Ovary (tissue), 9 donors: ENCODE results near the gene S100A16. TPM values are rescaled to one million over a fixed set of nuclear protein-coding genes. Genes with fewer than 3 reads are reported as not detected.
A peak's percentile ranks its signal among the peaks of the same experiment; 100 is the strongest.

ENCODE experiments used
- DNase-seq, 5 donors: peaks; one replicate each; pipeline ENCODE4 v3.0.0-alpha.2; 2019 to 2020
- H3K27ac ChIP-seq, 2 donors: fragments of 200-600 bp; one replicate each; pipeline versions ENCODE4 v1.5.1 to v1.8.0; 2019 to 2022
- H3K27me3 ChIP-seq: fragments of 200-600 bp; one replicate; pipeline ENCODE4 v1.8.0; 2022
- H3K36me3 ChIP-seq: fragments of 200-600 bp; sonication (generic); one replicate; pipeline ENCODE4 v1.5.1; 2019
- H3K4me1 ChIP-seq: one replicate; pipeline ENCODE4 v1.8.1; 2013; ENCODE audit warnings: mild to moderate bottlenecking, moderate library complexity; ENCODE audit not compliant: insufficient read depth
- H3K4me3 ChIP-seq: fragments of 200-600 bp; sonication (generic); one replicate; pipeline ENCODE4 v1.5.1; 2017
- H3K9me3 ChIP-seq, 2 donors: fragments of 200-600 bp in 1 of 2; sonication (generic) in 1 of 2; one replicate each; pipeline versions ENCODE4 v1.5.1 to v1.8.1; 2013 to 2019; ENCODE audit warnings: mild to moderate bottlenecking in 1 of 2, moderate library complexity in 1 of 2
- EP300 ChIP-seq: sonication (generic); formaldehyde crosslinking; IDR thresholded peaks from one replicate; pipeline ENCODE4 v1.6.1; 2017; ENCODE audit warnings: antibody characterized with exemption
- POLR2A ChIP-seq: fragments of 450-650 bp; IDR thresholded peaks from one replicate; pipeline ENCODE4 v1.6.1; 2017; ENCODE audit warnings: antibody characterized with exemption, mild to moderate bottlenecking, moderate library complexity
- WGBS, 3 donors: extraction: QIAGEN DNeasy Blood & Tissue Kit in 1 of 3; methylation state at CpG; one replicate each; pipeline versions ENCODE4 v1.1.5 to v1.1.7; 2013 to 2017; 5-methylcytosine and 5-hydroxymethylcytosine counted together
- intact Hi-C, 4 donors: fragments of 100-400 bp; cut with DNase I; formaldehyde crosslinking; loops; one replicate each; pipeline versions ENCODE4 v1.11.0 to v1.15.1; 2022 to 2023
- polyA plus RNA-seq, 2 donors: library from polyadenylated mRNA; stranded (reverse); fragments of 200-250 nt in 1 of 2; fragments of 350-450 nt in 1 of 2; fragmentation: Illumina TruSeq in 1 of 2; extraction: RNeasy Lipid Tissue Mini Kit (QIAGEN cat#74804) in 1 of 2; gene quantifications; one replicate each; pipeline ENCODE4 v1.2.3, GENCODE V29; 2013 to 2014
- total RNA-seq, 7 donors: library from RNA; depleted of rRNA in 2 of 7; stranded (reverse); fragments of >200 nt in 2 of 7; fragmentation: NEBNext Ultra II Directional in 3 of 7; extraction: Animal tissue kit (Norgen Biotek cat#: 25700) in 3 of 7; gene quantifications; one replicate each; pipeline versions ENCODE4 v1.1.0 to v1.2.4, GENCODE V29; 2016 to 2023
- TF ChIP-seq, protein P1 (sequence below), 3 donors: fragments of 450-650 bp in 2 of 3; fragments of 200-600 bp in 1 of 3; IDR thresholded peaks; one replicate each; pipeline versions ENCODE4 v1.5.1 to v1.8.0; 2016 to 2022; ENCODE audit warnings: antibody characterized with exemption in 3 of 3, mild to moderate bottlenecking in 1 of 3
- donor health status: DM: no; HTN: no; CAD: no; lungs with moderate emphysema.
- donor health status: DM: no; HTN: no; CAD: no.
- donor health status: Bipolar disorder and iron deficiency.
- donor health status: DM: yes; HTN: yes; CAD: no.
- donor health status: DM: no; HTN: no; CAD: no.
- donor health status: DM: yes; HTN: yes; CAD: no.

S100A16 gene
- total and polyA plus RNA-seq, 9 donors, result 40.7 to 200 (median 81.0) TPM

DNA sequence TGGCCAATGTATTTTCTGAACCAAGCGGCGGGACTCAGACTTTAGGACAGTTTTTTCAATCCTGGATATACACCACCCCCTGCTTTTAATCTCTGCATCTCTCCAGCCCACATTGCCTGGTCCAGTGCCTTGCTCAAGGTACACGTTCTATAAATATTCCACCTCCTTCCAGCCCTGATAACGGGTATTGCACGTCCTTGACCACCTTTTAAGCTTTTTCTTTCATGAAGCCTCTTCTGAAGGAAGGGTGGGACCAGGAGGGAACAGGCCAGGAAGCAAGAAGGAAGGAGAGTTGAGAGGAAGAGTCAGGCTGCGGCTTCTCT lies 3.4 kb downstream of the S100A16 start:
- no peak for DNase-seq
- no peaks in the 10 kb centered on the region for H3K27me3 ChIP-seq
- TF ChIP-seq EP300, result no peak
- TF ChIP-seq POLR2A, result no peak
- TF ChIP-seq, protein P1, sequence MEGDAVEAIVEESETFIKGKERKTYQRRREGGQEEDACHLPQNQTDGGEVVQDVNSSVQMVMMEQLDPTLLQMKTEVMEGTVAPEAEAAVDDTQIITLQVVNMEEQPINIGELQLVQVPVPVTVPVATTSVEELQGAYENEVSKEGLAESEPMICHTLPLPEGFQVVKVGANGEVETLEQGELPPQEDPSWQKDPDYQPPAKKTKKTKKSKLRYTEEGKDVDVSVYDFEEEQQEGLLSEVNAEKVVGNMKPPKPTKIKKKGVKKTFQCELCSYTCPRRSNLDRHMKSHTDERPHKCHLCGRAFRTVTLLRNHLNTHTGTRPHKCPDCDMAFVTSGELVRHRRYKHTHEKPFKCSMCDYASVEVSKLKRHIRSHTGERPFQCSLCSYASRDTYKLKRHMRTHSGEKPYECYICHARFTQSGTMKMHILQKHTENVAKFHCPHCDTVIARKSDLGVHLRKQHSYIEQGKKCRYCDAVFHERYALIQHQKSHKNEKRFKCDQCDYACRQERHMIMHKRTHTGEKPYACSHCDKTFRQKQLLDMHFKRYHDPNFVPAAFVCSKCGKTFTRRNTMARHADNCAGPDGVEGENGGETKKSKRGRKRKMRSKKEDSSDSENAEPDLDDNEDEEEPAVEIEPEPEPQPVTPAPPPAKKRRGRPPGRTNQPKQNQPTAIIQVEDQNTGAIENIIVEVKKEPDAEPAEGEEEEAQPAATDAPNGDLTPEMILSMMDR (IDR thresholded peaks at IDR 0.05), result no peak
- no peak overlapping the region for H3K4me3 ChIP-seq
- intact Hi-C loops, result no loop called here
- WGBS, 3 donors, result 41 to 50% (median 46%) methylated on average over 6 of the region's 6 CpGs
- H3K27ac ChIP-seq, result peak overlapping the region; percentile 39 to 72
- H3K36me3 ChIP-seq, result no peaks in the 10 kb centered on the region
- peaks cover 27% of the 10 kb centered on the region for H3K4me1 ChIP-seq
- no peaks in the 10 kb centered on the region for H3K9me3 ChIP-seq

GRCh38 chr1:153608742-153609584 lies 4.0 kb downstream of the S100A16 start:
- Histone ChIP-seq H3K27me3 (no peaks in the 10 kb centered on the region), H3K27ac (peak overlapping the region; percentile 39 to 72), H3K36me3 (no peaks in the 10 kb centered on the region), H3K4me3 (peak overlapping the region; percentile 24), H3K9me3 (no peaks in the 10 kb centered on the region), H3K4me1 (peaks cover 27% of the 10 kb centered on the region)
- DNase-seq, result peak; percentile 74 to 80 (median 77)
- TF ChIP-seq, protein P1 (IDR thresholded peaks at IDR 0.05), result no peak
- TF ChIP-seq EP300 (no peak), POLR2A (no peak)
- intact Hi-C loops, result no loop called here
- 29 to 42% (median 30%) methylated on average over 17 to 19 of the region's 19 CpGs for WGBS, 3 donors

DNA sequence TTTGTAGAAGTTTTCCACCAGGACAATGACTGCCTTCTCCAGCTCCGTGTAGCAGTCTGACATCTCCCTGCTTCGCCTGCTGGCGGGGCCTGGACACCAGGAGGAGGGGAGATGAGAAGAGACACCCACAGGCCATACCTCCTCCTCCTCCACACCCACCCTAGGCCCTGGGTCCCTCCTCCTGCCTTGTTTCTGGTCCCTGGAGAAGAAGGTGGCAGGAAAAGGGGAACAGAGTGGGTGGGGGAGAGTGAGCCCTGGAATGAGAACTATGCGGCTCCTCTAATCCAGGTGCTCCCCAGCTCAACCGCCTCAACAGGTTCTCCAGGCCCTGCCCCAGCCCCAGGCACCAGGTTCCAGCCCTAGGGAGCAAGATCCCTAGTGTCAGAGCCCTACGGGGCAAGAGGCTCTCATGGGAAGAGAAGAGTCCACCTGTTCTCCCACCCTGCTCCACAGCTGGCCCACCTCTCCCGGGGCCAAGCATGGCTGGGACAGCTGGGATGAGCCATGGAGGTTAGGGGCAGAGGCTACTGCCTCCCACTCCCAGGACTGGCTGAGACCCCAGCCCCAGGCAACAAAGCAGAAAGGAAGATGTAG lies 4.8 kb downstream of the S100A16 start:
- Histone ChIP-seq H3K9me3 (no peaks in the 10 kb centered on the region), H3K4me3 (peak overlapping the region; percentile 24), H3K27ac (peak overlapping the region; percentile 39 to 72), H3K36me3 (no peaks in the 10 kb centered on the region), H3K4me1 (peaks cover 30% of the 10 kb centered on the region), H3K27me3 (no peaks in the 10 kb centered on the region)
- intact Hi-C loops, result no loop called here
- 70 to 75% (median 73%) methylated on average over 7 of the region's 7 CpGs for WGBS, 3 donors
- TF ChIP-seq EP300 (no peak), POLR2A (no peak)
- TF ChIP-seq, protein P1 (IDR thresholded peaks at IDR 0.05), result no peak
- no peak for DNase-seq

DNA sequence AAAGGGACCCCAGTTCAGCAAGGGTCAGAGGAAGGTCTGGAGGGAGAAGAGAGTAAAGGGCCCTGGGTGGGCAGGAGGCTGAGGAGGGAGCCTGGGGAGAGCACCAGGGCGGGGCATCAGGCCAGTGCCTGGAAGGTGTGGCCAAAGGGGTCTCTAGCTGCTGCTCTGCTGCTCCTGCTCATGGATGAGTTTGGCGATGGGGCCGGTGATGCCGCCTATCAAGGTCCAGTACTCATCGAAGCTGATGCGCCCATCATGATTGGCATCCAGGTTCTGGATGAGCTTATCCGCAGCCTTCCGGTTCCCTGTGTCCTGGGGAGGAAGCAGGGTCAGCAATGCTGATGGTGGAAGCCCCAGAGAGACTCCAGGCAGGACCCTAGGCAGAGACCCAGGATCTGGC lies 5.6 kb downstream of the S100A16 start:
- Histone ChIP-seq H3K36me3 (no peaks in the 10 kb centered on the region), H3K27me3 (no peaks in the 10 kb centered on the region), H3K4me1 (peaks cover 29% of the 10 kb centered on the region), H3K4me3 (peak overlapping the region; percentile 24), H3K27ac (no peak overlapping the region), H3K9me3 (no peaks in the 10 kb centered on the region)
- 86 to 92% (median 91%) methylated on average over 8 of the region's 8 CpGs for WGBS, 3 donors
- no peak for TF ChIP-seq EP300
- no peak for DNase-seq
- intact Hi-C loops, result no loop called here

- H3K4me3 ChIP-seq, result no peak overlapping the region
- TF ChIP-seq POLR2A (no peak), EP300 (no peak)
- TF ChIP-seq, protein P1 (IDR thresholded peaks at IDR 0.05), result no peak
- intact Hi-C loops, result no loop called here
- H3K27me3 ChIP-seq, result no peaks in the 10 kb centered on the region
- H3K9me3 ChIP-seq, result no peaks in the 10 kb centered on the region
- no peaks in the 10 kb centered on the region for H3K36me3 ChIP-seq
- peaks cover 29% of the 10 kb centered on the region for H3K4me1 ChIP-seq
- 89 to 94% (median 93%) methylated on average over 11 of the region's 11 CpGs for WGBS, 3 donors
- DNase-seq, result no peak
- H3K27ac ChIP-seq, result no peak overlapping the region
Observed at GRCh38 chr1:153606194-153606593, 6.7 kb downstream of the S100A16 start.
